HG02938 (cell line): ENCODE measurements around the gene LIN37.
"Not testable (repeated sequence)": the region's sequence is repeated elsewhere in the genome, so short reads cannot be mapped to it uniquely, and the experiment has no call there.

Experiments
- ATAC-seq: cut with Tn5 transposase; IDR thresholded peaks from one replicate; pipeline ENCODE4 v1.9.1; 2021; ENCODE audit warnings: mild to moderate bottlenecking, moderate library complexity; ENCODE audit not compliant: unreplicated experiment

The LIN37 gene

DNA sequence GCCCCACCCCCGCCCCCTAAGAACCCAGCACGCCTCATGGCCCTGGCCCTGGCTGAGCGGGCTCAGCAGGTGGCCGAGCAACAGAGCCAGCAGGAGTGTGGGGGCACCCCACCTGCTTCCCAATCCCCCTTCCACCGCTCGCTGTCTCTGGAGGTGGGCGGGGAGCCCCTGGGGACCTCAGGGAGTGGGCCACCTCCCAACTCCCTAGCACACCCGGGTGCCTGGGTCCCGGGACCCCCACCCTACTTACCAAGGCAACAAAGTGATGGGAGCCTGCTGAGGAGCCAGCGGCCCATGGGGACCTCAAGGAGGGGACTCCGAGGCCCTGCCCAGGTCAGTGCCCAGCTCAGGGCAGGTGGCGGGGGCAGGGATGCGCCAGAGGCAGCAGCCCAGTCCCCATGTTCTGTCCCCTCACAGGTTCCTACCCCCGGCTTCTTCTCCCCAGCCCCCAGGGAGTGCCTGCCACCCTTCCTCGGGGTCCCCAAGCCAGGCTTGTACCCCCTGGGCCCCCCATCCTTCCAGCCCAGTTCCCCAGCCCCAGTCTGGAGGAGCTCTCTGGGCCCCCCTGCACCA lies 38.9 kb downstream of the LIN37 start:
- no peak for ATAC-seq

DNA sequence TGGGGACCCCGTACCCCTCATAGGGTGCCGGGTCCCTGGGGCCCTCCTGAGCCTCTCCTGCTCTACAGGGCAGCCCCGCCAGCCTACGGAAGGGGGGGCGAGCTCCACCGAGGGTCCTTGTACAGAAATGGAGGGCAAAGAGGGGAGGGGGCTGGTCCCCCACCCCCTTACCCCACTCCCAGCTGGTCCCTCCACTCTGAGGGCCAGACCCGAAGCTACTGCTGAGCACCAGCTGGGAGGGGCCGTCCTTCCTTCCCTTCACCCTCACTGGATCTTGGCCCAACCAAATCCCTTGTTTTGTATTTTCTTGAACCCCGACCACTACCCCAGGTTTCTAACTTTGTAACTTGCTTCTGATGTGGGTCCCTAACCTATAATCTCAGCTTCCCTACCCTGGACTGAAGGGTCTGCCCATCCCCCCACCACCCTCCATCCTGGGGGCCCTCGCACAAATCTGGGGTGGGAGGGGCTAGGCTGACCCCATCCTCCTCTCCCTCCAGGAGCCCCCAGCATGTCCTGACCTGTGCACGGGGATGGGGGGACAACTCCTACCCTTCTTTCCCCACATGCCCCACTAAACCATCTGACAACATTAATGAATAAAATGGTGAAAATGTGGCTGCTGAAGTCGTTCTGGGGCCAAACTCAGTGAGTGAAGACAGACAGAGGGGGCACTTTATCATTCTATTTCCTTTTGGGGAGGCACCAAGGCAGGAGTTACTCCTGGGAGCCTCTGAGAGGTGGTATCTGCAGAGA lies 40.0 kb downstream of the LIN37 start:
- ATAC-seq, result no peak

DNA sequence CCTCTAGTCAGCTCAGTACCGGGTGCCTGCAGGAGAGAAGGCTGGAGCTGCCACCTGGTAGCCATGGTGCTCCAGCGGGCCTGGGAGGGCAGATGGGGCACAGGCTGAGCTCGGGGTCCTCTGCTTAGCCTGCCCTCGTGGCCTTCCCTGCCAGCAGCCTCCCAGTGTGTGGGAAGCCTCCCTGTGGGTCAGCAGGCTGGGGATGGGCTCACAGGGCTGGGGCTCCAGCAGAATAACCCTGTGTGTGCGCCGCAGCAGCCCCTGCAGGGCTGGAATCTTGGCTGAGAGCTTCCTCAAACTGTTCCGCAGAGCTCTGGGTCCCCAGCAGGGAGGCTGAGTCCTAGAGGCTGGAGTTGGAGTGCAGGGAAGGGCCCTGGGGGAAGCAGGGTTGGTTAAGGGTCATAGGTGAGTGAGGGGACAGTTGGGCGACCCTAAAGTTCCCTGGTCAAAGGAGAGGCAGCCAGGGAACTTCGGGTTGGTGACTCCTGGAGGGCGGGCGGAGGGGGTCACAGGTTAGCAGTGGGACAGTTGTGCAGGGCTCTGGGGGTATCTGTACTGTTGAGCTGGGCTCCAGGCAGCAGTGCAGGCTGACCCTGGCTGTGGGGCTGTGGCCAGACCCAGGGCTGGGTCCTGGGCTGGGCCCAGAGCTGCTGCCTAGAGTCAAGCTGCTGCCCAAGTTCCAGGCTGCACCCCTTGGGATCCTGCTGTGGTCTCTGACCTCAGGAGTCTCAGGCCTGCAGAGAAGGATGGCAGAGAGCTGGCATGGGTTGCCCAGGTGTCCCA lies 41.0 kb downstream of the LIN37 start:
- no peak for ATAC-seq

DNA sequence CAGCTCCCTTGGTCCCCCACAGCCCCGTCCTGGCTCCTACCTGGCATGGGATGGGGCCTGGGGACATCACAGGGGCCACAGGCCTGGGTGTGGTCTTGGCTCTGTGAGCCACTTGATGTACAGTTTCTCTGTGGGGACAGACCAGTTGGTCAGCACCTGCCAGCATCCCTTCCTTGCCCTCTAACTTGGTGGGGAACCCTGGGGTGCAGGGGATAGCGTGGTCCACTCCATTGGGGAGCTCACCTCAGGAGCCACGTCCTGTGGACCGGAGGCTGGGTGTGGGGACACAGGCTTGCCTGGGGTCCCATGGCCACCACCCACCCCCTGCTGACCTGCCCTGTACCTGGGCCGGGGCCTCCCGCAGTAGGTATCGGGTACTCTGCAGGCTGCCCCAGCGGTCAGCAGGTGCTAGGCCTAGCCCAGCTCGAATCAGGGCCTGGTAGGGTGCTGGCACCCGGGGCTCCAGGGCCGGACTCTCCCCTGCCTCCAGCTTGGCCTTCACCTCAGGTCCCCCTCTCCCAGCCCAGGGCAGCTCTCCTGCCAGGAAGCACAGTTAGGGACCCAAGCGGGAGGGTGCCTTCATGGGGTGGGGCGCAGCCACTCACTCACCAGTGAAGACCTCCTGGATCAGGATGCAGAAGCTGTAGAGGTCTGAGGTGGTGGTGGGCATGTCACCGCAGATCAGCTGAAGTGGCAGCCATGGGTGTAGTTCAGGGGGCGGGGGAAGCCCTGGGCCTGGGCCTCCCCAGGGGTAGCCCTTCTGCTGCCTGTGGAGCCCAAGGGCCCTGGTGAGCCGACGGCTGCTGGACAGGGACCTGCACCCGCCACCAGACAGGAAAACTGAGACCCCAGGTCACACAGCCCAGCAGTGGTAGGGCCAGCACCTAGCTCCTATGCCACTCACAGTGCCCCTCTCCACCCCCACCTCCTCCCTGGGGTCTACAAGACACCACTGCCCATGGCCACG lies 41.9 kb downstream of the LIN37 start:
- no peak for ATAC-seq

DNA sequence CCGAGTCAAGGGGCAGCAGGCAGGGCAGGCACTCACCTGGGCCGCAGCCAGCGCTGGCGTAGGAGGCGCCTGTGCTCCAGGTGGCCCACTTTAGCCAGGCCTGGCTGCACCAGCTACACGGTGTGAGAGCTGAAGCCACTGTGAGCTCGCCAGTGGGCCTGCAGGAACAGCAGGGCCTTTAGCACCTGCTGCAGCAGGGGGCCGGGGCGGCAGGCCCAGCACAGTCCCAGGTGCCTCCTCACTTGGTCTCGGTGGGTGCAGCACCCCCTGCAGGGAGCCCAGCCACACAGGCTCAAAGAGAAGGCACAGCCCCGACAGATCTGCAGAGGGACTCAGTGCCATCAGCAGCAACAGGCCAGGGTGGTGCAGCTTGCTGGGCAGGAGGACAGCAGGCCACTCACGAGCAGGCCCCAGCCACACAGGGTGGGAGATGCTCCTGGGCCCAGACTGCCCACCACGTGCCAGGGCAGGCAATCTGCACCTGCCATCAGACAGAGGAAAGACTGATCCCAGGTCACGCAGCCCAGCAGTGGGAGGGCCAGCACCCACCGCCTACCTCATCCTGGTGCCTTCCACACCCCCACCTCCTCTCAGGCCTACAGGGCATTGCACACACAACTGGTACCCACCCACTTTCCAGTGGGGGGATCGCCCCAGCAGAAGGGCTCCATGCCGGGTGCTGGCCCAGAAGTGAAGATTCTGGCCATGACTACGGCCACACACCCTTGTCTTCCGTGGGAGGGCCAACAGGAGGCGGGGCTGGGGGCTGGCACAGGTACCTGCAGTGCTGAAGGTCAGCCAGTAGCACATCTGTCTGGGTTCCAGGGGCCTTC lies 42.8 kb downstream of the LIN37 start:
- no peak for ATAC-seq

DNA sequence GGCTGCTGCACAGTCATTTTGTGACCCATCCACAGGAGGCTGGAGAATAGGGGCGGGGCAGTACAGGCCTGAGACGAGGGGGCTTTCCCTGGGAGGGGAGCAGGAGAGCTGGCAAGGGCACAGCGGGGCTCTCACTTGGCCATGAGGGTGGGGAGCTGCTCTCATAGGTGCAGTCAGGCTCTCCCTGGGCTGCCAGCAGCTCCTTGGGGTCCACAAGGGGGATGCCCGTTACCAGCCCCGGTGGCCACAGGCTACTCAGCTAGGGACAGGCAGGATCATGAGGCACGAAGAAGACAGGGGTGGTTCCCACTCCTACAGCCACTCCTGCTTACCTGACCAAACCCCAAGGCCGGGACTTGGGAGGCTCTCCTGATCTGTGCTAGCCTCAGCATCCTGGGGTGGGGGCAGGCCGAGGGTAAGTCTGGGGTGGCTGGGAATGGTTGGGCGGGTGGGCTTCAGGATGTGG lies 43.5 kb downstream of the LIN37 start:
- no peak for ATAC-seq

DNA sequence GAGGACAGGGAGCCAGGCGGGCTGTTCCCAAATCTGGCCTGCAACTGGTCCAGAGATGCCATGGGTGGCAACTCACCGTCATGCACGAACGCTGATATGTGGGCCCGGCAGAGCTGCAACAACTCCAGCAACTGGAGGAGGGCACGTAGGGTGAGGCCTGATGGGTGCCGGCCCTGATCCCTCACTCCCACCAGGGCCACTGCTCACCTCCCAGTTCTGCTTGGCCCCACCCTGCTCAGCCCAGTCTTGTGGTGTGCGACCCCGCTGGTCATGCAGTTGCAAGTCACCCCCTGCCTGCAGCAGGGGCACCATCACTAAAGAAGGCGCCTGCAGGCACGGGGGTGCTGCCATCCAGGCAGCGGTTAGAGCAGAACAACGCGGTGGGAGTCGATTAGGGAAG lies 43.9 kb downstream of the LIN37 start:
- ATAC-seq, result no peak

DNA sequence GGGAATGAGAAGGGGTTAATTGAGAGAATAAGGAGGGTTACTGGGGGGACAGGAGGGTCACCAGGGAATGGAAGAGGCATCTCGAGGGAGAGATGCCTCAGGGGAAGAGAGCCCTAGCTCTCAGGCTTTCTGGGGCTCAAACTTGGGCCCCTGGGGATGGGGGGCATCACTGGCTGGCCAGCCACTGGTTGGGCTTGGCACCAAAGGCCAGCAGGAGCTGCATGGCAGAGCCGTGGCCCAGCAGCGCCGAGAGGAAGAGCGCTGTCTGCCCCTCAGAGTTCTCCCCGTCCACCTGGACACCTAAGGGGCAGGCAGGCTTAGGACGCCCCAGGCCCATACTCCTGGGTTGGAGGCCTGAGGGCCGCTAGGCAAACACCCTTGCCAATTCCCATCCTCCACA lies 44.5 kb downstream of the LIN37 start:
- ATAC-seq, result no peak

DNA sequence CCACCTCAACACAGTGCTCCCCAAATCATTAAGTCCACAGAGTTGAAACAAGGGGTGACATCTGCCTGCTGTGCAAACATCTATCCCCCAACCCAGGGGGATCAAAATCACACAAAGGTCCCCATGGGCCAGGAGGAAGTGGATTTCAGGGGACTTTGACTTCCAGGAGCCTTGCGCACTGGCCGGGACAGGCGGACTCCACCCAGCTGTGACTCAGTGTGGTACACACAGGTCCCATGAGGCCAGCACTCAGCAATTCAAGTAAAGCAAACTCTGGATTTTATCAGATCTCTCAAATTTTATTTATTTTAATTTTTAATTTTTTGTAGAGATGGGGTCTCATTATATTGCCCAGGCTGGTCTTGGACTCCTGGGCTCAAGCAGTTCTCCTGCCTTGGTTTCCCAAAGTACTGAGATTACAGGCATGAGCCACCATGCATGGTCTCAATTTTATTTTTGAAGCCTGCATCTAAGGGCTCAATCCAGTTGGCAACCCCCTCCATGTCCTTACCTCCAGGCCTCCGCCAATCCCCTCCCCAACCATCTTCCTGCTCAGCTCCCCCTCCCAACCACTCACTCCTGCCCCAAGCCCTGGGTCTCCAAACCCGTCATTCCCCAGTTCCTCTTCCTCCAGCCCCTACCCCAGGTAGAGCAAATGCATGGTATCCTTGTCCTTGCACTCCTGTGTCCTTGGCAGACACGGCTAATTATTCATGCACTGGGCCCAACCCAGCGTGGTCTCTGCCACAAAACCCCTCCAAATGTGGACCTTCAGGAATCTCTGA lies 45.2 kb downstream of the LIN37 start:
- ATAC-seq, result no peak

DNA sequence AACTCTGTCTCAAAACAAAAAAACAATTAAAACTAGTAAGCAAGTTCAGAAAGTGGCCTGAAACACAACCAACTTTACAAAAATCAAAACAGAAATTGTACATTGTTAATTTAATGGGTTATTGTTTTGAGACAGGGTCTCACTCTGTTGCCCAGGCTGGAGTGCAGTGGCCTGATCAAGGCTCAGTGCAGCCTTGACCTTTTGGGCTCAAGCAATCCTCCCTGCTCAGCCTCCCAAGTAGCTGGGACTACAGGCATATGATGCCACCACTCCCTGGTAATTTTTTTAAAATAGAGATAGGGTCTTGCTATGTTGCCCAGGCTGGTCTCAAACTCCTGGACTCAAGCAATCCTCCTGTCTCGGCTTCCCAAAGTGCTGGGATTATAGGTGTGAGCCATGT lies 47.2 kb downstream of the LIN37 start:
- ATAC-seq, result not testable (repeated sequence)

DNA sequence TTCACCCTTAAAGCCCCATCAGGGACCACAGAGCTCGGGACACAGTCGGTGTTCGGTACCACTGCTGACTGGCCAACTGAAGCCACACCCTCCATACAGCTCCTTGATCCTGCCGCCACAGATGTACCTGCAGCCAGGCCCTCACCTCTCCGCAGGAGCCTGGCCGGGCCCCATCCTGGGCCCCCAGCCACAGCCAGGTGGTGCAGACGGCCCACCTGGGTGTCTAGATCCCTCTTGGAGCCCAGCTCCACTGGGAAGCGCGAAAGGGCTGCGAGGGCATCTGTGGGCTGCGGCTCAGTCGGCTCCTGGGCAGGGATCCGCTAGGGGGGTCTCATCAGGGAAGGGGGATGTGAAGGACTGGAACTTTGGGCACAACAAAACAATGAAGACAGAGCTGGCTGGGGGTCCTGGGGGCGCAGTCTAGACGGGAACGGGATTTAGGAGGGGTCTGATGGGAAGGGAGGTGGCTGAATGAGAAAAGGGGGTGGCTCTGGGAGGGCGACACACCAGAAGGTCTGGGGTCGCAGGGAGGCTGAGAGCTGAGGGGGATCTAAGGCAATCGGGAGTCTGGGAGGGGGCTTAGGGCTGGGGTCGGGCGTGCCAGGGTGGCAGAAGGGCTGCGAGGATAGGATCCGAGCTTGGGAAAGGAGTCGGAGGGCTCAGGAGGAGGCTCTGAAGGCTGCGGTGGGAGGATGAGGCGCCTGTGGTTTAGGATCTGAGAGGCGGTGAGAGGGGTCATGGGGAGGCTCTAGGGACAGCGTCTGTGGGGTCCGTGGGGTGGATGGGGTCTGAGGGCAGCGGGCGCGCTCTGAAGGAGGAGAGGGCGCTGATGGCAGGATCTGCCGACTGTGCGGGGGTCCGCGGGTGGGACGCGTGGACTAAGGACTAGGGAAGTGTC lies 48.5 kb downstream of the LIN37 start:
- ATAC-seq, result no peak

DNA sequence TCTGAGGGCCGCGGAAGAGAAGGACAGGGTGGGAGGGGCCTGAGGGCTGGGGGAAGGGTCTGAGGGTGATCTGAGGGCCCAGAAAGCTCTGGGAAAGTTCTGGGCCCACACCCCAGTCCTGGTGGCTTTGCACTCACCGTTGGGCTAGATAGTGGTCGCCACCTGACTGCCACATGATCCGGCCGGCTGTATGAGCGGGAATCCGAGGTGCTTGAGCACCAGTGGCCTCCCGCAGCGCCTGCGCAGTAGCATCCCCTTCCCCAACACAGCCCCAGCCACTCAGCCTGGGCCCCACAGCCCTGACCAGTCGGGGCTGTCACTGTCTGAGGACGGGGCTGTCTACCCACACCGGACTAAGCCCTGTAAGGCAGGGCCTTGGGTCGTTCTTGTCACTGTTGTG lies 49.3 kb downstream of the LIN37 start:
- no peak for ATAC-seq

DNA sequence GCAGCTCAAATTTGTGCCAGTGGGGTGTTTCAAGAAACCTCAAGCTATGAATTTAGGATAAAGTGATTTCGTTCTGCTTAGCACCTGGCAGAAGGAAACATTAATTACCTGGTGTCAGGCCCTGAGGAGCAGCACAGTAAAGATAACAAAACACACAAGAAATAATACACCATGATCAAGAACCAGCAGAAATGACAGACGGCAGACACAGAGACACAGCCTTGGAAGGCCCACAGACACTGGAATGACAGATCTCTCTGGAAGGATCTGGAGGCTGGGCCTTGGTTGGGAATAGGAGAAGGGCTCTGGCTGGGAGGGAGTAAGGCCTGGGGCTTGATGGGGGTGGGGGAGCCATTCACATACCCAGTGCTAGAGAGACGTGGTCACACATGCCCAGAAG lies 53.5 kb downstream of the LIN37 start:
- no peak for ATAC-seq
